ENCODE data around the gene ZC3H10. TPM values are rescaled to one million over a fixed set of nuclear protein-coding genes. Genes with fewer than 3 reads are reported as not detected.

Gene ZC3H10
- total RNA-seq, 1 donor from 2014 or later, result 4.1 TPM

DNA sequence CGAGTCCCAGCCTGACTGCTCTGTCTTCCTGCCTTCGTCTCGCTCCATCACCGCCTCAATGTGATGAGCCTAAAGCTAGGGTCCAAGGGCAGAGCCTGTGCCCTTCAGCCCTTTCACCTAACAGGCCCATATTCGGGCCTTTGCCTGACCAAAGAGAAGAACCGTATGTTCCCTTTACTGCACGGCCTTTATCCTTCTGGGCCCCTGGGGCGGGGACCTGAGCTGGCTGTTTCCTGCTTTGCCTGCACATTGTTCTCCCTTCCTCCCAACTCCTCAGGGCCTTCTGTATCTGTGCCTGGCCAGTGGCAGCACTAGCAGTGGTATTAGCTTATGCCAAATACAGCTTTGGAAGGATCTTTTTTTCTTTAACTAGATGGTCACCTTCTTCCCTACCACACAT is 25.8 kb downstream of the ZC3H10 start:
- peak overlapping the region; percentile 50 for H3K4me3 Mint-ChIP-seq (ENCODE audit: unreplicated experiment)
- Histone ChIP-seq H3K27ac (ENCODE audit: low read depth, low read length) (no peak overlapping the region), H3K4me1 (ENCODE audit: insufficient read depth, low read length) (no peaks in the 10 kb centered on the region), H3K4me2 (ENCODE audit: low read length) (no peak overlapping the region), H3K4me3 (ENCODE audit: insufficient read depth, low read depth, low read length) (no peak overlapping the region), H3K9ac (ENCODE audit: low read length) (no peak overlapping the region), H3K9me3 (ENCODE audit: insufficient read depth, low read depth, low read length) (no peaks in the 10 kb centered on the region), H3K27me3 (ENCODE audit: insufficient read depth, low read length) (no peaks in the 10 kb centered on the region), H3K36me3 (ENCODE audit: insufficient read depth, low read length) (peaks cover 43% of the 10 kb centered on the region), H2AFZ (ENCODE audit: low read depth, low read length) (no peak overlapping the region), H3K79me2 (ENCODE audit: insufficient read depth, low read length) (no peaks in the 10 kb centered on the region), H4K20me1 (ENCODE audit: insufficient read depth, low read length) (no peaks in the 10 kb centered on the region)
- DNase-seq (ENCODE audit: low read depth), result no peak
- TF ChIP-seq CTCF (IDR thresholded peaks at IDR 0.05; ENCODE audit: insufficient read depth, low read depth, low read length) (no peak), EZH2 (IDR thresholded peaks at IDR 0.05; ENCODE audit: insufficient read depth, low read length) (no peak)
- H3K4me1 Mint-ChIP-seq (ENCODE audit: low read depth, unreplicated experiment), result peaks cover 5% of the 10 kb centered on the region
- peaks cover 41% of the 10 kb centered on the region for H3K36me3 Mint-ChIP-seq (ENCODE audit: low read depth, unreplicated experiment)
- H3K27ac Mint-ChIP-seq (ENCODE audit: unreplicated experiment), result no peak overlapping the region
- no peak for FAIRE-seq
- H3K27me3 Mint-ChIP-seq (ENCODE audit: low read depth, unreplicated experiment), result no peaks in the 10 kb centered on the region
- peaks cover 4% of the 10 kb centered on the region for H3K9me3 Mint-ChIP-seq (ENCODE audit: unreplicated experiment)

- no peaks in the 10 kb centered on the region for H3K27me3 Mint-ChIP-seq (ENCODE audit: low read depth, unreplicated experiment)
- peaks cover 39% of the 10 kb centered on the region for H3K36me3 ChIP-seq (ENCODE audit: insufficient read depth, low read length)
- no peak overlapping the region for H3K4me3 Mint-ChIP-seq (ENCODE audit: unreplicated experiment)
- H3K9me3 Mint-ChIP-seq (ENCODE audit: unreplicated experiment), result peaks cover 4% of the 10 kb centered on the region
- no peak for FAIRE-seq
- no peaks in the 10 kb centered on the region for H3K27me3 ChIP-seq (ENCODE audit: insufficient read depth, low read length)
- no peaks in the 10 kb centered on the region for H4K20me1 ChIP-seq (ENCODE audit: insufficient read depth, low read length)
- H3K27ac Mint-ChIP-seq (ENCODE audit: unreplicated experiment), result no peak overlapping the region
- no peak overlapping the region for H3K27ac ChIP-seq (ENCODE audit: low read depth, low read length)
- no peak overlapping the region for H2AFZ ChIP-seq (ENCODE audit: low read depth, low read length)
- H3K4me2 ChIP-seq (ENCODE audit: low read length), result no peak overlapping the region
- H3K79me2 ChIP-seq (ENCODE audit: insufficient read depth, low read length), result no peaks in the 10 kb centered on the region
- DNase-seq (ENCODE audit: low read depth), result no peak
- H3K36me3 Mint-ChIP-seq (ENCODE audit: low read depth, unreplicated experiment), result peaks cover 35% of the 10 kb centered on the region
- no peak overlapping the region for H3K4me3 ChIP-seq (ENCODE audit: insufficient read depth, low read depth, low read length)
- TF ChIP-seq CTCF (IDR thresholded peaks at IDR 0.05; ENCODE audit: insufficient read depth, low read depth, low read length) (no peak), EZH2 (IDR thresholded peaks at IDR 0.05; ENCODE audit: insufficient read depth, low read length) (no peak)
- no peaks in the 10 kb centered on the region for H3K9me3 ChIP-seq (ENCODE audit: insufficient read depth, low read depth, low read length)
- peaks cover under 1% of the 10 kb centered on the region for H3K4me1 ChIP-seq (ENCODE audit: insufficient read depth, low read length)
- peaks cover 5% of the 10 kb centered on the region for H3K4me1 Mint-ChIP-seq (ENCODE audit: low read depth, unreplicated experiment)
- H3K9ac ChIP-seq (ENCODE audit: low read length), result no peak overlapping the region
Observed at GRCh38 chr12:56145217-56145616, 27.2 kb downstream of the ZC3H10 start.

- Histone ChIP-seq H3K9me3 (ENCODE audit: insufficient read depth, low read depth, low read length) (no peaks in the 10 kb centered on the region), H3K36me3 (ENCODE audit: insufficient read depth, low read length) (peaks cover 30% of the 10 kb centered on the region), H4K20me1 (ENCODE audit: insufficient read depth, low read length) (no peaks in the 10 kb centered on the region), H2AFZ (ENCODE audit: low read depth, low read length) (no peak overlapping the region), H3K27ac (ENCODE audit: low read depth, low read length) (no peak overlapping the region), H3K9ac (ENCODE audit: low read length) (no peak overlapping the region), H3K27me3 (ENCODE audit: insufficient read depth, low read length) (no peaks in the 10 kb centered on the region), H3K79me2 (ENCODE audit: insufficient read depth, low read length) (no peaks in the 10 kb centered on the region), H3K4me1 (ENCODE audit: insufficient read depth, low read length) (peaks cover 12% of the 10 kb centered on the region), H3K4me3 (ENCODE audit: insufficient read depth, low read depth, low read length) (no peak overlapping the region), H3K4me2 (ENCODE audit: low read length) (no peak overlapping the region)
- H3K9me3 Mint-ChIP-seq (ENCODE audit: unreplicated experiment), result no peaks in the 10 kb centered on the region
- H3K36me3 Mint-ChIP-seq (ENCODE audit: low read depth, unreplicated experiment), result peaks cover 29% of the 10 kb centered on the region
- TF ChIP-seq EZH2 (IDR thresholded peaks at IDR 0.05; ENCODE audit: insufficient read depth, low read length) (no peak), CTCF (IDR thresholded peaks at IDR 0.05; ENCODE audit: insufficient read depth, low read depth, low read length) (no peak)
- no peak overlapping the region for H3K4me3 Mint-ChIP-seq (ENCODE audit: unreplicated experiment)
- no peak for FAIRE-seq
- DNase-seq (ENCODE audit: low read depth), result no peak
- peaks cover 9% of the 10 kb centered on the region for H3K4me1 Mint-ChIP-seq (ENCODE audit: low read depth, unreplicated experiment)
- no peaks in the 10 kb centered on the region for H3K27me3 Mint-ChIP-seq (ENCODE audit: low read depth, unreplicated experiment)
- no peak overlapping the region for H3K27ac Mint-ChIP-seq (ENCODE audit: unreplicated experiment)
Observed at GRCh38 chr12:56146492-56147460, 28.7 kb downstream of the ZC3H10 start.
